MCF 10A (cell line): Measurements from ENCODE around the gene NEK5. TPM values are rescaled to one million over a fixed set of nuclear protein-coding genes. Genes with fewer than 3 reads are reported as not detected.
"Not testable (repeated sequence)": the region's sequence is repeated elsewhere in the genome, so short reads cannot be mapped to it uniquely, and the experiment has no call there.

ENCODE experiments used
- BruUV-seq: library from RNA; stranded (reverse); fragments of 400-500 nt; replicated peaks from 2 replicates; lab custom pipeline; 2021; lab: Mats Ljungman, UMichigan
- CTCF ChIA-PET: fragments of 300-600 bp; sonication (Branson Sonifier 250); formaldehyde crosslinking; extraction: SDS; loops from one replicate; lab custom pipeline; 2021; ENCODE audit warnings: antibody characterized with exemption, inconsistent platforms; lab: Yijun Ruan, JAX
- POLR2A ChIA-PET: fragments of 300-600, 350-650 bp; sonication (Branson Sonifier 250); formaldehyde crosslinking; extraction: SDS; loops from one replicate; lab custom pipeline; 2020; ENCODE audit warnings: antibody characterized with exemption, inconsistent platforms; lab: Yijun Ruan, JAX
- DNase-seq: peaks from one replicate; pipeline ENCODE4 v3.0.0-alpha.2; 2018; ENCODE audit not compliant: unreplicated experiment
- H3K27ac Mint-ChIP-seq: one replicate; pipeline ENCODE4 v1.8.0; 2022; ENCODE audit warnings: mild to moderate bottlenecking, low read depth, mixed read lengths; ENCODE audit not compliant: unreplicated experiment
- H3K27me3 Mint-ChIP-seq: one replicate; pipeline ENCODE4 v1.8.0; 2022; ENCODE audit warnings: mixed read lengths; ENCODE audit not compliant: insufficient read depth, unreplicated experiment
- H3K36me3 Mint-ChIP-seq: one replicate; pipeline ENCODE4 v1.8.0; 2022; ENCODE audit warnings: mild to moderate bottlenecking, moderate library complexity, mixed read lengths; ENCODE audit not compliant: insufficient read depth, unreplicated experiment
- H3K4me1 Mint-ChIP-seq: one replicate; pipeline ENCODE4 v1.8.0; 2022; ENCODE audit warnings: mixed read lengths; ENCODE audit not compliant: insufficient read depth, unreplicated experiment
- H3K4me3 Mint-ChIP-seq: one replicate; pipeline ENCODE4 v1.8.0; 2022; ENCODE audit warnings: mild to moderate bottlenecking, moderate library complexity, mixed read lengths; ENCODE audit not compliant: unreplicated experiment
- H3K9me3 Mint-ChIP-seq: one replicate; pipeline ENCODE4 v1.8.0; 2022; ENCODE audit warnings: mixed read lengths; ENCODE audit not compliant: unreplicated experiment
- CTCF ChIP-seq: fragments of 200-600 bp; IDR thresholded peaks from one replicate; pipeline ENCODE4 v1.8.0; 2022; ENCODE audit warnings: antibody characterized with exemption, mild to moderate bottlenecking; ENCODE audit not compliant: unreplicated experiment
- intact Hi-C: fragments of 100-400 bp; cut with micrococcal nuclease; formaldehyde crosslinking; loops from 2 replicates; pipeline ENCODE4 v1.14.1; 2022
- total RNA-seq: library from RNA; stranded (reverse); gene quantifications from 2 replicates; pipeline ENCODE4 v1.2.3, GENCODE V29; 2022

NEK5 gene
- total RNA-seq, 1 experiment from 2014 or later, result 0.21 TPM

- POLR2A ChIA-PET, result interaction anchor here (0.6 kb wide), 1 partner anchor 159 kb away, joined by 3 read pairs; no protein-coding TSS in a partner anchor
Measured at GRCh38 chr13:52036037-52036436, 92.8 kb downstream of the NEK5 start.

GRCh38 chr13:52034616-52035226 is 94.2 kb downstream of the NEK5 start:
- Mint-ChIP-seq H3K4me3 (no peak overlapping the region), H3K4me1 (peaks cover 2% of the 10 kb centered on the region), H3K27ac (no peak overlapping the region), H3K9me3 (no peaks in the 10 kb centered on the region), H3K36me3 (peaks cover 11% of the 10 kb centered on the region), H3K27me3 (no peaks in the 10 kb centered on the region)
- no TSS peak for BruUV-seq
- no peak for DNase-seq
- intact Hi-C loops, result no loop called here
- ChIA-PET POLR2A (no interaction called here), CTCF (interaction anchor here (0.6 to 0.7 kb wide), 4 partner anchors 13 to 1155 kb away, joined by 3 to 6 read pairs (median 3); no protein-coding TSS in a partner anchor)
- no peak for TF ChIP-seq CTCF

More at GRCh38 chr13:52036037-52036436, 92.8 kb downstream of the NEK5 start:
- TF ChIP-seq CTCF, result no peak
- DNase-seq, result no peak
- CTCF ChIA-PET, result no interaction called here
- no peaks in the 10 kb centered on the region for H3K4me1 Mint-ChIP-seq
- H3K36me3 Mint-ChIP-seq, result no peaks in the 10 kb centered on the region
- no peak overlapping the region for H3K27ac Mint-ChIP-seq
- no peaks in the 10 kb centered on the region for H3K27me3 Mint-ChIP-seq
- H3K4me3 Mint-ChIP-seq, result no peak overlapping the region
- intact Hi-C loops, result no loop called here
- BruUV-seq, result no TSS peak
- H3K9me3 Mint-ChIP-seq, result no peaks in the 10 kb centered on the region

- ChIA-PET POLR2A (interaction anchor here (0.7 to 1.6 kb wide), 2 partner anchors 20 to 71 kb away, joined by 3 to 4 read pairs; partner anchors contain the start of gene ALG11), CTCF (no interaction called here)
- BruUV-seq, result no TSS peak
- intact Hi-C loops, result no loop called here
- peaks cover 23% of the 10 kb centered on the region for H3K36me3 Mint-ChIP-seq
- no peak for DNase-seq
- H3K4me1 Mint-ChIP-seq, result peaks cover 9% of the 10 kb centered on the region
- H3K9me3 Mint-ChIP-seq, result peaks cover 7% of the 10 kb centered on the region
- TF ChIP-seq CTCF, result no peak
- H3K27ac Mint-ChIP-seq, result no peak overlapping the region
- no peaks in the 10 kb centered on the region for H3K27me3 Mint-ChIP-seq
- no peak overlapping the region for H3K4me3 Mint-ChIP-seq
Measured at GRCh38 chr13:52033039-52033438, 95.8 kb downstream of the NEK5 start.

GRCh38 chr13:52030401-52030800 is 98.5 kb downstream of the NEK5 start:
- intact Hi-C loops, H3K27me3 Mint-ChIP-seq, H3K4me3 Mint-ChIP-seq, DNase-seq, H3K27ac Mint-ChIP-seq: not testable (repeated sequence)
- CTCF ChIA-PET, result interaction anchor here (0.6 to 1.2 kb wide), 3 partner anchors 10 to 118 kb away, joined by 3 to 4 read pairs (median 3); no protein-coding TSS in a partner anchor
- Mint-ChIP-seq H3K4me1 (peaks cover 27% of the 10 kb centered on the region), H3K9me3 (peaks cover 13% of the 10 kb centered on the region), H3K36me3 (peaks cover 29% of the 10 kb centered on the region)
- TSS peak; percentile 5 for BruUV-seq
- POLR2A ChIA-PET, result interaction anchor here (0.5 to 1.3 kb wide), 2 partner anchors 18 to 151 kb away, joined by 3 read pairs; partner anchors contain the start of gene ALG11
